Endodermal cell (in vitro differentiated cells): ENCODE data around the gene LYPD6. TPM values are rescaled to one million over a fixed set of nuclear protein-coding genes. Genes with fewer than 3 reads are reported as not detected.

Experiments
- DNase-seq: peaks from one replicate; pipeline ENCODE4 v3.0.0-alpha.2; 2017
- H3K27ac ChIP-seq: 2 replicates; pipeline ENCODE4 v1.5.1; 2013; ENCODE audit warnings: mild to moderate bottlenecking, low read depth, low read length, moderate library complexity
- H3K27me3 ChIP-seq: 2 replicates; pipeline ENCODE4 v1.6.1; 2013; ENCODE audit warnings: mild to moderate bottlenecking, low read length, moderate library complexity; ENCODE audit not compliant: insufficient read depth, control insufficient read depth, poor library complexity, severe bottlenecking
- H3K36me3 ChIP-seq: 2 replicates; pipeline ENCODE4 v1.7.0; 2013; ENCODE audit warnings: mild to moderate bottlenecking, low read length, moderate library complexity; ENCODE audit not compliant: control insufficient read depth, insufficient read depth
- H3K4me1 ChIP-seq: one replicate; pipeline ENCODE4 v1.7.0; 2013; ENCODE audit warnings: low read length; ENCODE audit not compliant: control insufficient read depth, insufficient read depth
- H3K4me3 ChIP-seq: 2 replicates; pipeline ENCODE4 v1.5.1; 2013; ENCODE audit warnings: mild to moderate bottlenecking, low read length, moderate library complexity
- H3K9ac ChIP-seq: 2 replicates; pipeline ENCODE4 v1.6.1; 2013; ENCODE audit warnings: mild to moderate bottlenecking, low read length, moderate library complexity; ENCODE audit not compliant: poor library complexity, severe bottlenecking; ENCODE audit errors: extremely low read depth
- H3K9me3 ChIP-seq: 2 replicates; pipeline ENCODE4 v1.6.1; 2013; ENCODE audit warnings: mild to moderate bottlenecking, low read length, moderate library complexity; ENCODE audit not compliant: control insufficient read depth
- H3K27ac Mint-ChIP-seq: 2 replicates; pipeline ENCODE4 v1.8.0; 2020; ENCODE audit warnings: mixed read lengths
- H3K27me3 Mint-ChIP-seq: 2 replicates; pipeline ENCODE4 v1.8.0; 2021; ENCODE audit warnings: mild to moderate bottlenecking, mixed read lengths; ENCODE audit not compliant: insufficient read depth
- H3K36me3 Mint-ChIP-seq: 2 replicates; pipeline ENCODE4 v1.8.0; 2020; ENCODE audit warnings: low read depth, mixed read lengths
- H3K4me1 Mint-ChIP-seq: 2 replicates; pipeline ENCODE4 v1.8.0; 2020; ENCODE audit warnings: mixed read lengths
- H3K4me3 Mint-ChIP-seq: 2 replicates; pipeline ENCODE4 v1.8.0; 2020; ENCODE audit warnings: mild to moderate bottlenecking, moderate library complexity, mixed read lengths
- H3K9me3 Mint-ChIP-seq: 2 replicates; pipeline ENCODE4 v1.8.0; 2020; ENCODE audit warnings: mild to moderate bottlenecking, mixed read lengths
- WGBS, 2 experiments: methylation state at CpG; one replicate each; pipeline versions ENCODE4 v1.1.5 to v1.1.7; 2013; ENCODE audit warnings: missing lambda C conversion rate in 2 of 2, mixed read lengths in 1 of 2; ENCODE audit not compliant: insufficient coverage in 1 of 2, insufficient read length in 1 of 2; 5-methylcytosine and 5-hydroxymethylcytosine counted together
- total RNA-seq, 2 donors: library from RNA; stranded (reverse); fragmentation: NEBNext Ultra II Directional in 1 of 2; extraction: Animal tissue kit (Norgen Biotek cat#: 25700) in 1 of 2; gene quantifications; 2 replicates in 1 of 2; 3 replicates in 1 of 2; pipeline ENCODE4 v1.2.1, GENCODE V29; 2021
- TF ChIP-seq, protein P1 (sequence below): fragments of 200-600 bp; sonication (generic); conservative IDR thresholded peaks from 2 replicates; pipeline ENCODE4 v1.5.0; 2021; ENCODE audit warnings: antibody characterized with exemption, mild to moderate bottlenecking

Gene LYPD6
- total RNA-seq, 2 donors from 2014 or later = 6.7 to 8.5 TPM

DNA sequence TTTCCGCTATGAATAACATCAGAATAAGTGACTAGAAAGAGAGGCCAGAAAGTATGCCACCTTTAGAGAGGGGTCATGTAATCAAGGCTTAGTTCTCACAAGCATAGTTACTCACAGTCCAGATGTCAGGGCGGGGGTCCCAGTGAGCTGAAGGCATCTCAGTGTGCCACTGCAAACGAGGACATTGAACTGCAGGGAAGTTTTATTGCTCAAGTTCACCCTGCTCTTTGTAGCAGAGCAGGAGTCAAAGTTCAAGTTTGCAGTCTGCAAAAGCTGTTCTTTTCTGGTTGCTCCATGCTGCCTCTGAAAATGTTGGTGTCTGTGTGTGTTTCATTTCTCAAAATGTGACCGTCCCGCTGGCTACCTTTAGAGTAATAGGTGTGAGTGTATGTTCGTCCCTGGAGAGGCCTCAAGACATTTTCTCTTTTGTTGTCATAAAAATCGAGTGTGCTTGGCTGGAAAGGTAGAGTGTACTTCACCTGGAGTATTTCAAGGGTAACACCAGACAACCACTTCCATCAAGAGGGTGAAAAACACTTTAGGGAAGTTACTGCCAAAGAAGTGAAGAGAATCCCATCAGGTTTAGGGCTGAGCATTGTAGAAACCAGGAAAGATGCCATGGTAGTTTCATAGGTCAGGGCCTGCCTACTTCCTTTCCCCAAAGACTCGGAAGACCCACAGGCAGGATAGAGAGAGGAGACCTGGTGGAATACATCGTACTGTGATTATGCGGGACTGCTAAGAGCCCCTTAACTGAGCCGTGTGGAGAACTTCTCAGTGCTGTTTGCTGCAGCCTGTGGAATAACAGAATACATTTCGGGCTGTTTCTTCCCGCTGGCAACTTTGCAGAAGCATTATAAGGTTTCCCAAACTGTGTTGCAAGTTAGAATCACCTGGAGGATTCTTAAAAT, 89.9 kb downstream of the LYPD6 start:
- Histone ChIP-seq H3K36me3 (no peaks in the 10 kb centered on the region), H3K27me3 (peaks cover 20% of the 10 kb centered on the region), H3K27ac (no peak overlapping the region), H3K9ac (no peak overlapping the region), H3K9me3 (no peaks in the 10 kb centered on the region), H3K4me3 (no peak overlapping the region), H3K4me1 (peaks cover 13% of the 10 kb centered on the region)
- no peaks in the 10 kb centered on the region for H3K36me3 Mint-ChIP-seq
- H3K4me1 Mint-ChIP-seq = peaks cover 37% of the 10 kb centered on the region
- H3K4me3 Mint-ChIP-seq = no peak overlapping the region
- H3K27me3 Mint-ChIP-seq = peaks cover 26% of the 10 kb centered on the region
- WGBS, 2 experiments = 91 to 93% methylated on average over 12 to 13 of the region's 13 CpGs
- H3K27ac Mint-ChIP-seq = no peak overlapping the region
- DNase-seq = no peak
- TF ChIP-seq, protein P1, sequence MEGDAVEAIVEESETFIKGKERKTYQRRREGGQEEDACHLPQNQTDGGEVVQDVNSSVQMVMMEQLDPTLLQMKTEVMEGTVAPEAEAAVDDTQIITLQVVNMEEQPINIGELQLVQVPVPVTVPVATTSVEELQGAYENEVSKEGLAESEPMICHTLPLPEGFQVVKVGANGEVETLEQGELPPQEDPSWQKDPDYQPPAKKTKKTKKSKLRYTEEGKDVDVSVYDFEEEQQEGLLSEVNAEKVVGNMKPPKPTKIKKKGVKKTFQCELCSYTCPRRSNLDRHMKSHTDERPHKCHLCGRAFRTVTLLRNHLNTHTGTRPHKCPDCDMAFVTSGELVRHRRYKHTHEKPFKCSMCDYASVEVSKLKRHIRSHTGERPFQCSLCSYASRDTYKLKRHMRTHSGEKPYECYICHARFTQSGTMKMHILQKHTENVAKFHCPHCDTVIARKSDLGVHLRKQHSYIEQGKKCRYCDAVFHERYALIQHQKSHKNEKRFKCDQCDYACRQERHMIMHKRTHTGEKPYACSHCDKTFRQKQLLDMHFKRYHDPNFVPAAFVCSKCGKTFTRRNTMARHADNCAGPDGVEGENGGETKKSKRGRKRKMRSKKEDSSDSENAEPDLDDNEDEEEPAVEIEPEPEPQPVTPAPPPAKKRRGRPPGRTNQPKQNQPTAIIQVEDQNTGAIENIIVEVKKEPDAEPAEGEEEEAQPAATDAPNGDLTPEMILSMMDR = no peak
- H3K9me3 Mint-ChIP-seq = no peaks in the 10 kb centered on the region

DNA sequence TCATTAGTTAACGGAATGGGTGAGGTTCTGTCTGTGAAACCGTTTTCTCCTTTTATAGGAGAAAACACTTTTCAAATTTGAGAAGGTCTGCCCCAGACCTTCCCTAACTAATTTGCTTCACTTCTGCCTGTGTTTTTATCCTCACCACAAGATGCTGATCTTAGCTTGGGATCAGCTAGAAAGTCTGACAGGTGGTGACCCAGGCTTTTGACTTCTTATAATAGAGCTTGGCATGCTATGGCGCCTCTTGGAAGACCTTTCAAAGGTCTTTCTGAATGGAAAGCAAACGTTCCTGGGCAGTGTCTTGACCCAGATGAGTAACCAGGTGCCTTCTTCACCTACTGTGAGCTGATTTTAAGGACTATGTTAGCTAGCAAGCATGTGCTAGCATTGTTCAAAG, 91.4 kb downstream of the LYPD6 start:
- H3K9me3 ChIP-seq = no peaks in the 10 kb centered on the region
- Mint-ChIP-seq H3K36me3 (no peaks in the 10 kb centered on the region), H3K4me1 (peaks cover 51% of the 10 kb centered on the region), H3K27ac (no peak overlapping the region), H3K4me3 (no peak overlapping the region), H3K9me3 (no peaks in the 10 kb centered on the region), H3K27me3 (peaks cover 19% of the 10 kb centered on the region)
- peaks cover 5% of the 10 kb centered on the region for H3K27me3 ChIP-seq
- WGBS, 2 experiments = 67 to 85% methylated on average over 1 to 4 of the region's 4 CpGs
- DNase-seq = no peak
- no peak overlapping the region for H3K27ac ChIP-seq
- no peak overlapping the region for H3K9ac ChIP-seq
- peaks cover 19% of the 10 kb centered on the region for H3K4me1 ChIP-seq
- TF ChIP-seq, protein P1 = no peak
- no peaks in the 10 kb centered on the region for H3K36me3 ChIP-seq
- H3K4me3 ChIP-seq = no peak overlapping the region

DNA sequence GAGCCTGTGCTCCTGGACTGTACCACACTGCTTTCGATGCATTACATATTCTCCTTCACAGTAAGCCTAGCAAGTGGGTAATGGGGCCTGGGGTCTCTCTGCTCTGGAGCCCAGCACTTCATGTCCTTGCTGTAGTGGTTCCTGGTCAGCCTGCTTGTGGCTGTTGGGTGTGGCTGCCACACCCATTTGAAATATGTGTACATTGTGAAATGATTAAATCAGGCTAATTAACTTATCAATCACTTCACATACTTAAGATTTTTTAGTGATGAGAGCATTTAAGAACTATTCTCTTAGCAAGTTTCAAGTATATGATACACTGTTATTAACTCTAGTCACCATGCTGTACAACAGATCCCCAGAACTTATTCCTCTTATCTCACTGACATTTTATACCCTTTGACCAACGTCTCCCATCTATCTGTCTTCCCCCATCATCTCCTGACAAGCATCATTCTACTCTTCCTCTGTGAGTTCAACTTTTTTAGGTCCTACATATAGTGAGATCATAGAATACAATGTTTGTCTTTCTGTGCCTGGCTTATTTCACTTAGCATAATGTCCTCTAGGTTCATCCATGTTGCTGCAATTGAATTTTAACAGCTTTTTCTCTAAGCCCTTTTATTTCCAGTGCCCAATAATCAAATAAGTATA, 92.1 kb downstream of the LYPD6 start:
- Mint-ChIP-seq H3K27me3 (peaks cover 19% of the 10 kb centered on the region), H3K36me3 (no peaks in the 10 kb centered on the region), H3K4me3 (no peak overlapping the region), H3K4me1 (peaks cover 56% of the 10 kb centered on the region), H3K9me3 (no peaks in the 10 kb centered on the region), H3K27ac (no peak overlapping the region)
- no peak for DNase-seq
- no peak overlapping the region for H3K4me3 ChIP-seq
- whole genome bisulfite sequencing, 2 experiments = 83 to 94% methylated on average over 1 to 2 of the region's 2 CpGs
- no peak overlapping the region for H3K9ac ChIP-seq
- H3K36me3 ChIP-seq = no peaks in the 10 kb centered on the region
- H3K9me3 ChIP-seq = no peaks in the 10 kb centered on the region
- H3K27me3 ChIP-seq = peaks cover 5% of the 10 kb centered on the region
- H3K4me1 ChIP-seq = peaks cover 22% of the 10 kb centered on the region
- TF ChIP-seq, protein P1 = no peak
- H3K27ac ChIP-seq = no peak overlapping the region
